A549 (cell line): ENCODE data around the gene FMOD. TPM values are rescaled to one million over a fixed set of nuclear protein-coding genes. Genes with fewer than 3 reads are reported as not detected.

Experiments
- ATAC-seq, 2 experiments: fragments of 200-7000 bp in 1 of 2; fragments of >200 bp in 1 of 2; cut with Nextera tagmentation in 1 of 2; cut with Tn5 transposase in 1 of 2; 3 replicates each; pipeline versions ENCODE4 v1.8.0 to v1.9.1; 2018 to 2020; ENCODE audit warnings: mild to moderate bottlenecking in 1 of 2, moderate library complexity in 1 of 2
- CTCF ChIA-PET: fragments of 300-600 bp; sonication (Branson Sonifier 250); formaldehyde crosslinking; extraction: SDS; loops from one replicate; lab custom pipeline; 2021; ENCODE audit warnings: antibody characterized with exemption, inconsistent platforms; lab: Yijun Ruan, JAX
- POLR2A ChIA-PET: fragments of 350-600 bp; formaldehyde crosslinking; extraction: SDS; loops from one replicate; lab custom pipeline; 2021; ENCODE audit warnings: antibody characterized with exemption, inconsistent platforms; lab: Yijun Ruan, JAX
- DNase-seq, 2 experiments: peaks; one replicate each; pipeline versions ENCODE4 v3.0.0 to v3.0.0-alpha.2; 2011 to 2016; ENCODE audit warnings: low read depth in 1 of 2, low spot score in 1 of 2
- FAIRE-seq: peaks from 2 replicates; lab custom pipeline; 2011; peaks lifted over from hg19 to GRCh38; lab: Jason Lieb, UNC
- H3K27ac ChIP-seq, 2 experiments: fragments of >200 bp; sonication (Bioruptor Twin); formaldehyde crosslinking; 3 replicates each; pipeline ENCODE4 v1.5.1; 2016 to 2017
- H3K4me1 ChIP-seq: fragments of >200 bp; sonication (Bioruptor Twin); formaldehyde crosslinking; 3 replicates; pipeline ENCODE4 v1.6.1; 2016
- H3K4me2 ChIP-seq: fragments of >200 bp; sonication (Bioruptor Twin); formaldehyde crosslinking; 3 replicates; pipeline ENCODE4 v1.6.1; 2016
- H3K4me3 ChIP-seq: fragments of >200 bp; sonication (Bioruptor Twin); formaldehyde crosslinking; 3 replicates; pipeline ENCODE4 v1.5.1; 2016
- H3K9me3 ChIP-seq: fragments of >200 bp; sonication (Bioruptor Twin); formaldehyde crosslinking; 3 replicates; pipeline ENCODE4 v1.6.1; 2016
- CBX2 ChIP-seq: fragments of 200-600 bp; sonication (generic); IDR thresholded peaks from 2 replicates; pipeline ENCODE4 v1.6.1; 2016; ENCODE audit warnings: low read depth, mild to moderate bottlenecking, borderline replicate concordance
- CHD2 ChIP-seq: fragments of 150-350 bp; IDR thresholded peaks from 2 replicates; pipeline ENCODE4 v1.6.1; 2014; ENCODE audit warnings: low read length; ENCODE audit not compliant: partially characterized antibody
- EHF ChIP-seq: fragments of 250-450 bp; sonication (Bioruptor Pico); IDR thresholded peaks from 2 replicates; pipeline ENCODE4 v1.5.0; 2020; ENCODE audit warnings: mild to moderate bottlenecking
- ESRRA ChIP-seq: fragments of 150-350 bp; IDR thresholded peaks from 2 replicates; pipeline ENCODE4 v1.6.1; 2014; ENCODE audit warnings: mild to moderate bottlenecking, low read length, borderline replicate concordance
- FOSL2 ChIP-seq, 2 experiments: fragments of 450-650 bp in 1 of 2; fragments of >200 bp in 1 of 2; sonication (Bioruptor Twin) in 1 of 2; formaldehyde crosslinking; IDR thresholded peaks; 2 replicates each; pipeline versions ENCODE4 v1.5.0 to v1.6.1; 2016 to 2020; ENCODE audit warnings: mild to moderate bottlenecking in 1 of 2, moderate library complexity in 1 of 2
- FOXS1 ChIP-seq: fragments of 250-450 bp; sonication (Bioruptor Pico); IDR thresholded peaks from 2 replicates; pipeline ENCODE4 v1.5.0; 2020; ENCODE audit warnings: mild to moderate bottlenecking, moderate library complexity
- HDAC2 ChIP-seq: fragments of 200-600 bp; sonication (generic); IDR thresholded peaks from 2 replicates; pipeline ENCODE4 v1.6.1; 2016
- HOXA7 ChIP-seq: fragments of 250-450 bp; sonication (Bioruptor Pico); IDR thresholded peaks from 2 replicates; pipeline ENCODE4 v1.5.0; 2020; ENCODE audit warnings: mild to moderate bottlenecking, moderate library complexity
- JUN ChIP-seq, 2 experiments: fragments of >200 bp; sonication (Bioruptor Twin); formaldehyde crosslinking; IDR thresholded peaks; 2 replicates in 1 of 2; 3 replicates in 1 of 2; pipeline ENCODE4 v1.6.1; 2016 to 2017
- JUNB ChIP-seq: fragments of >200 bp; sonication (Bioruptor Twin); formaldehyde crosslinking; IDR thresholded peaks from 2 replicates; pipeline ENCODE4 v1.6.1; 2016
- NFE2L2 ChIP-seq: fragments of 150-350 bp; conservative IDR thresholded peaks from 2 replicates; pipeline ENCODE4 v1.6.1; 2014; ENCODE audit warnings: low read length
- NPAS2 ChIP-seq: fragments of 250-450 bp; sonication (Bioruptor Pico); IDR thresholded peaks from 2 replicates; pipeline ENCODE4 v1.8.0; 2022; ENCODE audit warnings: mild to moderate bottlenecking, moderate library complexity, borderline replicate concordance
- NR3C1 ChIP-seq: fragments of >200 bp; sonication (Bioruptor Twin); formaldehyde crosslinking; IDR thresholded peaks from 3 replicates; pipeline ENCODE4 v1.6.1; 2017
- RNF2 ChIP-seq: fragments of 200-600 bp; sonication (generic); IDR thresholded peaks from 2 replicates; pipeline ENCODE4 v1.6.1; 2016; ENCODE audit warnings: low read depth, mild to moderate bottlenecking, antibody characterized with exemption, moderate library complexity, borderline replicate concordance
- SREBF2 ChIP-seq: fragments of 450-650 bp; IDR thresholded peaks from 2 replicates; pipeline ENCODE4 v1.6.1; 2014; ENCODE audit warnings: mild to moderate bottlenecking, moderate library complexity
- TP53 ChIP-seq: fragments of 250-450 bp; sonication (Bioruptor Pico); IDR thresholded peaks from 2 replicates; pipeline ENCODE4 v1.5.0; 2021; ENCODE audit warnings: mild to moderate bottlenecking, moderate library complexity
- ZFP36 ChIP-seq: fragments of 450-650 bp; IDR thresholded peaks from 2 replicates; pipeline ENCODE4 v1.6.1; 2014; ENCODE audit warnings: borderline replicate concordance; ENCODE audit not compliant: partially characterized antibody
- WGBS: methylation state at CpG from one replicate; pipeline ENCODE4 v1.1.6; 2017; ENCODE audit errors: missing lambda C conversion rate; 5-methylcytosine and 5-hydroxymethylcytosine counted together
- polyA plus RNA-seq, 4 experiments: library from polyadenylated mRNA; depleted of rRNA in 3 of 4; stranded (reverse); fragments of >200 nt; fragmentation: RNase III in 1 of 4; extraction: RNeasy Plus Mini Kit Qiagen cat#74134 plus additional on column Dnase treatment in 1 of 4; gene quantifications; 2 replicates in 3 of 4; 3 replicates in 1 of 4; pipeline ENCODE4 v1.2.3, GENCODE V29; 2011 to 2017
- TF ChIP-seq, protein P1 (sequence below): fragments of 250-450 bp; sonication (Bioruptor Pico); IDR thresholded peaks from 2 replicates; pipeline ENCODE4 v1.5.0; 2021; ENCODE audit warnings: mild to moderate bottlenecking, moderate library complexity, borderline replicate concordance
- TF ChIP-seq, protein P2 (sequence below): fragments of 150-350 bp; IDR thresholded peaks from 2 replicates; pipeline ENCODE4 v1.6.1; 2014; ENCODE audit warnings: low read depth, mild to moderate bottlenecking, low read length
- TF ChIP-seq, protein P3 (sequence below): fragments of >200 bp; sonication (Bioruptor Twin); formaldehyde crosslinking; IDR thresholded peaks from 2 replicates; pipeline ENCODE4 v1.6.1; 2016

FMOD gene
- polyA plus RNA-seq, 2 of the 4 experiments (the other 2 are of a cell fraction), result 0.03 TPM; not detected in 1

DNA sequence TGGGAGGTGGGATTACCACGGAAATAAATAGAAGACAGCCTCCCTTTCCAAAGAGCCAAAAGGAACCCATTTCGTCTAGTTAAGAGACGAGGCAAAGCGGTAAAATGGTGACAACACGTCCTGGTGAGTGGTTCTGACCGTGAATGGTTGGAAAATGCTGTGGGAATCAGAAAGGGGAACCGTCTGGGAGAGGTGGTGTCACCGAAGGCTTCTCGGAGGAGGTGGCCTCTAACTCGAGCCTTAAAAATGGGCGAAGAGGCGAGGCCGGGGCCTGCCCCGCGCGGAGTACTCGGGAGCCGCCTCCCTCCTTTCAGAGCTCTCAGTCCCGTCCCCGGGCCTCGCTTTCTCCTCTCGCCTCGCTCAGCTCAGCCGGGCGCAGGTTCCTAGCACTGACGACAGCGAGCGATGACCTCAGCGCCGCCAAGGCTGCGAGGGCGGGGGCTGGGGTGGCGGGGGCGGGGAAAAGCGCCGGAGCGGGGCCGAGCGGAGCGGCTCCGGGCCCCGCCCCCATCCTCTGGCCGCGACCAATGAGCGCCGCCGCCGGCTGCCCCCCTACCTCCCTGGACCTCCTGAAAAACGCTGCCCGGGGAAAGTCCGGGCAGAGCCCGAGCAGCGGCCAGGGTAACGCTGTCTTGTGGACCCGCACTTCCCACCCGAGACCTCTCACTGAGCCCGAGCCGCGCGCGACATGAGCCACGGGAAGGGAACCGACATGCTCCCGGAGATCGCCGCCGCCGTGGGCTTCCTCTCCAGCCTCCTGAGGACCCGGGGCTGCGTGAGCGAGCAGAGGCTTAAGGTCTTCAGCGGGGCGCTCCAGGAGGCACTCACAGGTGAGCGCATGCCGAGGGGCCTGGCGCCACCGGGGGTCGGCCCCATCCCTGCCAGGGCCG lies 45.8 kb downstream of the FMOD start, which contains the start of gene BTG2 (continued):
- no peak for TF ChIP-seq HDAC2

DNA sequence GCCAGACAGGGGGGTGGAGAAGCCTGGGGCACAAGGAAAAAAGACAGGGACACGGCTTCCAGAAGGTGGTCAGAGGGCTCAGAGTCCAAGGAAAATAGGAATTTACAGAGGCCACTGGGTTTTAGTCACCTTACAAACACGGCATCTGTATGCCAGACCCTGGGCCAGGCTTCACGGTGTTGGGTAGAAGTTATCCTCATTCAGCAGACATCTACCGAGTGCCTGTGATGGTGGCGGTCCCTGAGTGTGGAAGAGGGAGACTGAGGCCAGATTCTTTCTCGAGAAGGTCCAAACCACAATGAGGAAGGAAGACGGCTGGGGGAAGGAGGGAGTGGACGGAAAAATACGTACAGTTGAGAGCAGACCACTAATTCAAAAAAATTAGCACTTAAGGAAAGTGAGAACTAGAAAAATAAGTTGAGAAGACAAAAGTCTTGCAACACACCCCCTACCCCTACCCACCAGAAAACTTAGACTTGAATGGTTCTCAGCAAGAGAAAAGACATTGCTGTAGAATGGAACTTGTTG lies 46.5 kb downstream of the FMOD start:
- CTCF ChIA-PET, result interaction anchor here (1.9 kb wide), 1 partner anchor 30 kb away, joined by 5 read pairs; no protein-coding TSS in a partner anchor
- peak overlapping the region; percentile 90 for H3K4me2 ChIP-seq
- peaks cover 24% of the 10 kb centered on the region for H3K4me1 ChIP-seq
- DNase-seq, result no peak
- H3K4me3 ChIP-seq, result peak overlapping the region; percentile 93
- no peak for FAIRE-seq
- 94% methylated on average over 9 of the region's 9 CpGs for WGBS
- no peak for ATAC-seq
- POLR2A ChIA-PET, result interaction anchor here (0.6 to 2.5 kb wide), 15 partner anchors 9 to 1169 kb away, joined by 3 to 34 read pairs (median 4); no protein-coding TSS in a partner anchor
- no peaks in the 10 kb centered on the region for H3K9me3 ChIP-seq
- H3K27ac ChIP-seq, result peak overlapping the region; percentile 82 to 97
- TF ChIP-seq NFE2L2, result no peak
- TF ChIP-seq NPAS2, result no peak
- TF ChIP-seq FOXS1, result no peak
- TF ChIP-seq CBX2, result no peak

DNA sequence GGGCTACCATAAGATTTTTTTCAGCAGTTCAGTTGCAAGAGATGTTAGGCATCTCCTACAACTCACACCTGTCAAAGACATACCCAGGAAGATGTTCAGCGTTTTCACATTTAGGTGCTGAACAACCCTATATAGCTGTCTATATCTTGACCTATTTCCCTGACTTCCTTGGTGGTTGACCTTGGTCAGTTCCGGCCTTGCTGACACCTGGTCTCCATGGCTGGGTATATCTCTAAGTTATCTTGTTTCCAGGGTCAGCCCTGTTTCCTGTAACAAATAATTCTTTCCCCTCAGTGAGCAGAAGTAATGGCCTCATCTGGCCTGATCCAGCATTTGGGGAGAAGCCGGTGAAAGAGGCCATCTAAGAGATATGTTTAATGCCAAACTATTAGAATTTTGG lies 48.0 kb downstream of the FMOD start:
- H3K27ac ChIP-seq, result no peak overlapping the region
- peaks cover 22% of the 10 kb centered on the region for H3K4me1 ChIP-seq
- CTCF ChIA-PET, result no interaction called here
- DNase-seq, result no peak
- no peak overlapping the region for H3K4me3 ChIP-seq
- TF ChIP-seq JUN (IDR thresholded peaks at IDR 0.05), result no peak
- no peak for TF ChIP-seq ZFP36
- TF ChIP-seq, protein P1, sequence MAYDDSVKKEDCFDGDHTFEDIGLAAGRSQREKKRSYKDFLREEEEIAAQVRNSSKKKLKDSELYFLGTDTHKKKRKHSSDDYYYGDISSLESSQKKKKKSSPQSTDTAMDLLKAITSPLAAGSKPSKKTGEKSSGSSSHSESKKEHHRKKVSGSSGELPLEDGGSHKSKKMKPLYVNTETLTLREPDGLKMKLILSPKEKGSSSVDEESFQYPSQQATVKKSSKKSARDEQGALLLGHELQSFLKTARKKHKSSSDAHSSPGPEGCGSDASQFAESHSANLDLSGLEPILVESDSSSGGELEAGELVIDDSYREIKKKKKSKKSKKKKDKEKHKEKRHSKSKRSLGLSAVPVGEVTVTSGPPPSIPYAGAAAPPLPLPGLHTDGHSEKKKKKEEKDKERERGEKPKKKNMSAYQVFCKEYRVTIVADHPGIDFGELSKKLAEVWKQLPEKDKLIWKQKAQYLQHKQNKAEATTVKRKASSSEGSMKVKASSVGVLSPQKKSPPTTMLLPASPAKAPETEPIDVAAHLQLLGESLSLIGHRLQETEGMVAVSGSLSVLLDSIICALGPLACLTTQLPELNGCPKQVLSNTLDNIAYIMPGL (CRISPR knock-in tag), result no peak
- no peak for TF ChIP-seq EHF
- TF ChIP-seq RNF2, result no peak
- no peak for TF ChIP-seq JUNB
- TF ChIP-seq NPAS2, result no peak
- TF ChIP-seq SREBF2, result no peak
- no peak for TF ChIP-seq TP53 (CRISPR knock-in tag)
- no peak for TF ChIP-seq HOXA7 (CRISPR knock-in tag)
- no peak for TF ChIP-seq NR3C1
- TF ChIP-seq CHD2, result no peak
- no peak for TF ChIP-seq FOSL2 (IDR thresholded peaks at IDR 0.05)
- TF ChIP-seq FOSL2 (CRISPR knock-in tag; IDR thresholded peaks at IDR 0.05), result no peak
- TF ChIP-seq, protein P2, sequence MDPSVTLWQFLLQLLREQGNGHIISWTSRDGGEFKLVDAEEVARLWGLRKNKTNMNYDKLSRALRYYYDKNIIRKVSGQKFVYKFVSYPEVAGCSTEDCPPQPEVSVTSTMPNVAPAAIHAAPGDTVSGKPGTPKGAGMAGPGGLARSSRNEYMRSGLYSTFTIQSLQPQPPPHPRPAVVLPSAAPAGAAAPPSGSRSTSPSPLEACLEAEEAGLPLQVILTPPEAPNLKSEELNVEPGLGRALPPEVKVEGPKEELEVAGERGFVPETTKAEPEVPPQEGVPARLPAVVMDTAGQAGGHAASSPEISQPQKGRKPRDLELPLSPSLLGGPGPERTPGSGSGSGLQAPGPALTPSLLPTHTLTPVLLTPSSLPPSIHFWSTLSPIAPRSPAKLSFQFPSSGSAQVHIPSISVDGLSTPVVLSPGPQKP, result no peak
- TF ChIP-seq, protein P3, sequence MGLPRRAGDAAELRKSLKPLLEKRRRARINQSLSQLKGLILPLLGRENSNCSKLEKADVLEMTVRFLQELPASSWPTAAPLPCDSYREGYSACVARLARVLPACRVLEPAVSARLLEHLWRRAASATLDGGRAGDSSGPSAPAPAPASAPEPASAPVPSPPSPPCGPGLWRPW, result no peak
- TF ChIP-seq ESRRA, result no peak
- no peak overlapping the region for H3K4me2 ChIP-seq
- 89% methylated on average over 3 of the region's 3 CpGs for WGBS
- POLR2A ChIA-PET, result no interaction called here
- H3K9me3 ChIP-seq, result no peaks in the 10 kb centered on the region
- ATAC-seq, result no peak
- no peak for FAIRE-seq
